HK-2 (cell line): ENCODE data around the gene TECTA.

Experiments
- DNase-seq: peaks from one replicate; pipeline ENCODE4 v3.0.0-alpha.2; 2018; ENCODE audit not compliant: unreplicated experiment

TECTA gene

DNA sequence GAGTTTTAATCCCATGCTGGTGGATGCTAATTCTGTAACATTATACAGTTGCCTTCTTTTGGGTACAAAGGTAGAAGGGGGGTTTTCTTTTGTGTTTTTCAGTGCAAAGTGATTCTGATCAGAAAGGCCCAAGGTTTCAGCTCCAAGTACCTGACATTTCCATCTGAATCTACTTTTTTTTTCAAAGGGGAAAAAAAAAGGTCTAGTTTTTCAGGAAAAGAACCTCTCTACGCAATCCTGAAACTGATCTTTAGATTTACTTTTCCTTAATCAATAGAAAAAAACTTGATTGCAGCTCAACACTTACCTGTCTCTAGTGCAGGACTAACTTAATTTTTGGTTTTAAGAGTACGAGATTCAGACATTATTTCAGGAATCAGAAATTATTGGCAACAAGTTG is at the start of gene TECTA:
Gene TECTA (plus strand): TSS at position 301 of the 400 bp plus-strand sequence. CDS start 1,423 bp downstream, outside the sequence.
- no peak for DNase-seq

- DNase-seq, result no peak
These were observed 47.8 kb upstream of the TECTA start for GRCh38 chr11:121053244-121053643.

DNA sequence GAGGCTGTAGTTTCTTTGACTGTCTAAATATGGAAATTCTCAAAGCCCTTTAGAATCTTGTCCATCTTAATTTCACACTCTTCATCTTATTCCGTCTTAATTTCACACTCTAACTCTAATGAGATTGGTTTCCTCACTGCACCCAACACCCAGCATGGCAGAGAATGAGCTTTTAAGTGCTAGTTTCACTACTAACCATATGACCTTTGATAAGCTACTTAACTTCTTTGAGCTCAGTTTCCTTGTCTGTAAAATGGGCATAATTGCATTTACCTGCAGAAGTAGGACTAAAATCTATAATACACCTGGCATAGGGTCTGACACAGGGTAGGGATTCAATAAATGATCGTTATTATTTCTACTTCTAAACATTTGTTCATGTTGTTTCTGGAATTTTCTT is 46.8 kb upstream of the TECTA start:
- DNase-seq, result no peak

GRCh38 chr11:121055076-121055475 is 46.0 kb upstream of the TECTA start:
- no peak for DNase-seq

- no peak for DNase-seq
These were observed 43.1 kb upstream of the TECTA start for GRCh38 chr11:121057922-121058321.

DNA sequence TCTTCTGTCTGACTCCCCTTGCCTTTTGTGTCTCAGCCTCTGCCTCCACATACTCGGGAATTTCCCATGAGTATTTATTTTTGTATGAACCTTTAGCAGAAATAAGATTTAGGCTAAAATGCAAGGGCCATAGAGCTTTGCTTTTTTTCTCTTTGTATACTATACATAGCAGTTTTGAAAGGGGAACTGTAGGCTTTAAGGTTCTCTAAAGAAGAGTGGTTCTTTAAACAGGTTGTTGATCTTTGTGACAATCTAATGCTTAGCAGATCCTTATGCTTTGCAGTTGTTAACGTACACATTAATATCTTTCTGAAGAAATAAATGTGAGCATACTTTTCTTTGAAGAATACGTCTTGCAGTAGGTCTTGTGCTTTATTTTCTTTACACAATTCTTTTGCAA is 42.1 kb upstream of the TECTA start:
- no peak for DNase-seq

- DNase-seq, result no peak
These were observed 41.4 kb upstream of the TECTA start for GRCh38 chr11:121059605-121060004.

GRCh38 chr11:121063728-121064127 is 37.3 kb upstream of the TECTA start:
- DNase-seq, result no peak

DNA sequence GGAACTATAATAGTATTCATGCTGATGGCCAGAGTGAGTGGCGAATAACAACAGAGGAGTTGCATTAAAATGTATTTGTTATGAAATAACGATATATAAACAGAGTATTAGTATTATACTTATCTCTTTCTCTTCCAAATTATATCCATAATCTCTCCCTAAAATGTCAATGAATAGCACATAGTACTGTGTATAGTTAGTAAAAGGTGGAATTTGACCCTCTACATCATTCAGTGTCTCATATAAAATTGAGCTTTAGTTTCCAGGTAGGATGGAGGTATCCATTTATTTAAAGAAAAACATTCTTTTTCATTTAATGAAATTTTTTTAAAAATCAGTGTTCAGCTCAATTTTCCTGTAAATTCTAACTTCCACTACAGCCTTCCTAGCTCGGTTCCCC is 34.4 kb upstream of the TECTA start:
- DNase-seq, result no peak

DNA sequence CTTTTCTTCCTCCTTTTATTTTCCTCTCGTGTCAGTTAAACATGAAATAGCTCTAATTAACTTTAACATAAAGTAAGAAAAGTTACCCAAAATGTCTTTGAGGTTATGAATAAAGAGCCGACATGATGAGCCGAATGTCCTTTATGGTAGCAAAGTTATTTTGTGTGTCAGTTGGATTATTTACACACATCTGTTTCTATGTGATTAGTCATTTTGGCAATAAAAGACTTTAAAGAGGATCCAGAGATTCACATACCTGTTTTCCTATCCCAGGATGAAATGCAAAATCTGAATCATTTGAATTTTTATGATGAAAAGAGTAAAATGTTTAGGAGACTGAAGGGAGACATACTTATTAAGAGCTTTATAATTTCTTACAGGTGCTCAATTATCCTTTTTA is 34.0 kb upstream of the TECTA start:
- DNase-seq, result no peak

DNA sequence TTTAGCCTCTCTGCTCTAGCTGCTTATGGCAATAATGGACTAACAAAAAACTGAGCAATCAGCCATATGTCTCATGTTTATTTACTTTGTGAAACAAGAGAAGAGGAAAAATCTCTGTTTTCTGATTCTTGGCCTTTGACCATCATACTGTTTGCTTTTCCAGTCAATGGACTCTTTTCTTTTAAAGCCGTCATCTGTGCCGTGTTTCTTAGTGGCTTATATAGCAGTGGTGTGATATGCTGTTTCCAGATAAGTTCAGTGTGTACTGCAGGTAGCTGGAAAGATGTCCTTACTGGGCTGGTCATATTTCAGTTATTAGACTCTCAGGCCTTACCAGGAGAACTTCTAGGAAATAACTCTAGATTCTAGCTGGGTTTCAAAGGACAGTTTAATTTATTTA is 33.6 kb upstream of the TECTA start:
- DNase-seq, result no peak

GRCh38 chr11:121067962-121068647 is 32.9 kb upstream of the TECTA start:
- DNase-seq, result no peak

DNA sequence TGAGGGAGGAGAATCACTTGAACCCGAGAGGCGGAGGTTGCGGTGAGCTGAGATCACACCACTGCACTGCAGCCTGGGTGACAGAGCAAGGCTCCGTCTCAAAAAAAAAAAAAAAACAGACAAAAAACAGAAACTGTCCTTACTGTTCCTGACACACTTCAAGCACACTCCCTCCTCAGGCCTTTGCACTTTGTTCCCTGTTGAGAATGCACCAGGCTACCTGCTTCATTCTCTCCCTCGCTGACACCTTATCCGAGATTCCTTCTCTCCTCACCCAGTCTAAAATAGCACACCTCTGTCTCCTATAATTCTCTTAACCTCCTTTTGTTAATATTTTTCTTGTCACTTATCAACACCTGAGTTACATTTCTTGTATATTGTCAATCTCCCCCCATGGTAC is 32.3 kb upstream of the TECTA start:
- no peak for DNase-seq

DNA sequence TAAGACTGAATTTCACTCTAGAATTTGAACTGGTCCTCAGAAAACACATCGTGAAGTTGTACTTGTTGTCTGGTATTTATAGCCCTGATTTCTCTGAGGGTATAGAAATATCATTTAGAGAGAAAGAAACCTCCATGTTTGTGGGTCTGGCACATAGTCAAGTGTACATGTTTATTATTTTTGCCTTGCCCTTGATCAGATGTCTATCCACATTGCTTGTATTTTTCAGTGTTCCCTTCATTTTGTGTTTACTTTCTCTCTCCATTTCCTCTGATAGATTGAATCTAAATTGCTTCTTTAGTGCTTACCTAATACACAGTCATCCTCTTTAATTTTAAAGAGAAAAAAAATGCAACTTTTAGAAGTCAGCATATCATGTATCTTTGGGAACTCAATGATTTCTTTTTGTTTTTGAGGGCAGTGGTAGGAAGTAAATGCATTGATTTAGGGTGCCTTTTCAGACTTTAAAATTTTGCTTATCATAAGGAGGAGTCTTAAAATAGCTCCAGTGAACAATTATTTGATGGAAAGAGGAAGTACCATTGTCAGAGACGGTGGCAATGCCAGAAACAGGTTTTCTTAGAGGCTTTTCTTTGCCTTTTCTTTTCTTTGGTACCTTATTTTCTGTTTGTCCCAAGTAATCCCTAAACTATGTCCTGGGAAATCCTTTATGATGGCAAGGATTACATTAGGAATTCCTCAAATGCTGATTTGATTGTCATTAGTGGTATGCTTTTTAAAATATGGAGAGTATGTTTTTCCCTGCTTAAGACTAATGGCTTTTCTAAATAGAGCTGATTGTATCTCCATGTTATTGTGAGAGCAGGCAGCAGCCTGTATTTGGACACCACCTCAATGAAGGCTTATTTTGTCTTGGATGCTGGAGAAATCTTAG is 29.8 kb upstream of the TECTA start:
- DNase-seq, result no peak

DNA sequence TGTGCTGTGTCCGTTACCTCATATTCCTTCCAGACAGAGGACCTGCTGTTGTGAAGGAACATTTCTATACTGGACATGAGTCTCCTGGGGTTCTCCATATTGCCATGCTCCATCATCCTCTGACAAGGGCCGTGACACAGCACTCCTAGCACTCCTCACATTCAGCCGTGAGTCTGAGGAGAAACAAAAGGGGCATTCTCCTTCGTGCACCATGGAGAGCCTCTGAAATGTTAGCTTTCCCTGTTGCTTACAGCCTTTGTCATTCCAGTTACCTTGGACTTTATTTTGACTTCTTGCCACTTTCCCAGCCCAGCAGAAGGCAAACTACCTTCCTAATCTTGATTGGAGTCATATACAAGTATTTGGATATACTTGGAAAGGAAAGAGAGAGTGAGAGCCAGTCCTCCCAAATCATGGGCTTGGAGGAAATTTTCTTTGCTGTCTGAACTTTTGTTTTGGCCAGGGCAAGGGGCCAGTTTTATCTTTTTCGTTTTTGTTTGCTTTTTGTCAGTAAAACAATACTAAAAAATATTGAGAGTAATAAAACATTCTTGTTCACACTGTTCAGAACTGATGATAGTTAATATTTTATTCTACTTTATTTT is 29.1 kb upstream of the TECTA start:
- no peak for DNase-seq

- DNase-seq, result no peak
These were observed 19.7 kb upstream of the TECTA start for GRCh38 chr11:121081321-121081720.

GRCh38 chr11:121082219-121082618 is 18.8 kb upstream of the TECTA start:
- DNase-seq, result no peak

DNA sequence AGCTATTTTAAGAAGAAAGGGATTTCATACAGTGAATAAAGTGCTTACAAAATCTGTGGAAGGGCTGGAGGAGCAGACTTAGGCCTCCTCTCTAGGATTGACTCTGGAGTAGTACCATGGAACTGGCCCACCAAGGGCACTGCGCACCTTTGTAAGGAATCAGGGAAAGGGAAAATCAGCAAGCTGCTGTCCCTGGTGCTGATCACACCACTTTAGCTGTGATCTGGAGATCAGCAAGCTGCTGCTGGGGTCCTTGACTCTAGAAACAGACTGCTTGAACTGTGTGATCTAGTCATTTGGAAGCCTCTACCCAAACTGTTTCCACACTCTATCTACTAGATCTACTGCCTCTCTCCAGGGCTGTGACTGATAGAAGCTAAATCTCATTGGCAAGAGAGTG is 18.4 kb upstream of the TECTA start:
- peak; percentile 2 for DNase-seq

DNA sequence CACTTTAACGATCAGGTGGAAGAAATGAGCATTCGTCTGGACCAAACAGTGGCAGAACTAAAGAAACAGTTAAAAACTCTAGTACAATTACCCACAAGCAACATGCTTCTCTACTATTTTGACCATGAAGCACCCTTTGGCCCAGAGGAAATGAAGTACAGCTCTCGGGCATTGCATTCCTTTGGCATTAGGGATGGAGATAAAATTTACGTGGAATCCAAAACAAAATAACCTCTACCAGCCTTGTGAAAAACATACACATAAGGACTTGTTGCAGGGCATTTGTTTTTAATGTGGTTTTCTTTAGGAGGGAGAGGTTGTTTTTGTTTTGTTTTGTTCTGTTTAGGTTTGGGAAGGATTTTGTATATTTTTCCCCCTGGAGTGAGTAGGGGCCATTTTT is 14.2 kb upstream of the TECTA start:
- DNase-seq, result no peak

DNA sequence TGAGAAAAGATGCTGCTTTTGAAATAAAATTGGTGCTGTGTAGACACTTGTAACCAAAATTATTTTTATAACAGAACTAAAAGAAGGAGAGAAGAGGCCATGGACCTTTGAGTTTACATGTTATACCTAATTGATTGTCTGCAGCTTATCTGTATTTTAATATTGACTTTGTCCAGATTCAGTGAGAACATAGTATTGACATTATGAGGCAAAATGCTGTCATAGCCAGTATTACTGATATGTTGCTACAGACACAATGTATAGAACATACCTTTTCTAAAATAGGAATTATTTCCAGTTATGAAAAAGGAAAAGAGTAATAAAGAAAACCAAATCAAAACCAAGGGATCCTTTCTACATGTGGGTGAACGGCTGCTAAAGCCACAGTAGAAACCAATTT is 11.5 kb upstream of the TECTA start:
- DNase-seq, result no peak

DNA sequence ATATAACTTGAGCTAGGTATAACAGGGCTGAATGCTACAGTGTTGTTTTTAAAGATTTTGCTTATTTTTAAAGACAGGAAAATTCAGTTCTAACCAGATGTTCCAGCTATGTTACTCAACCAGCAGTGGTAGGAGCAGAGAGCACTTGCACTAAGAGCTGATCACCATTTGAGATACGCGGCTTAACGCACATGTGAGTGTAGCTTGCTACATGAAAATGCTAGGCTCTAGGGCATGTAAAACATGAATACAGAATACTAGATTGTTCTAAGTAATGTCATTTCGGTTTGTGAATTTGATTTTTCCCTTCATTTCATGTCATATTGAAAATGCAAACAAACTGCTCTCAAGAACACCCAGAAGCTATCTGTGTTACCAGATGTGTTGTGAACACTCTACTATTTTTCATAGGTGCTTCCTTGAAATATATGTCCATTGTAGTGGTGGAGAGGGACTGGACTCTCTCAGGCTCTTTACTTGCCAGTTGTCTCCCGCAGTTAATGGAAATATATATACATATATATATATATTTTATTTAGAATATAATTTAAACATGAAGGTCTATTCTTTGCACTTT is 10.8 kb upstream of the TECTA start:
- no peak for DNase-seq

GRCh38 chr11:121091492-121092152 is 9.4 kb upstream of the TECTA start:
- DNase-seq, result no peak
